GM19463 (cell line): ENCODE data around the gene KHDRBS1.
A peak's percentile ranks its signal among the peaks of the same experiment; 100 is the strongest.
"Not testable (repeated sequence)": the region's sequence is repeated elsewhere in the genome, so short reads cannot be mapped to it uniquely, and the experiment has no call there.

Experiments used
- ATAC-seq: cut with Tn5 transposase; IDR thresholded peaks from one replicate; pipeline ENCODE4 v1.9.1; 2021; ENCODE audit warnings: mild to moderate bottlenecking, moderate library complexity; ENCODE audit not compliant: unreplicated experiment

The KHDRBS1 gene

GRCh38 chr1:32012709-32013385 is 821 bp upstream of the KHDRBS1 start:
- ATAC-seq = no peak

GRCh38 chr1:32014199-32014947 is 705 bp downstream of the KHDRBS1 start:
- ATAC-seq = peak; percentile 19

- no peak for ATAC-seq
Observed at GRCh38 chr1:32014948-32015273, 1.2 kb downstream of the KHDRBS1 start.

GRCh38 chr1:32020339-32020738 is 6.7 kb downstream of the KHDRBS1 start:
- ATAC-seq = no peak

GRCh38 chr1:32021574-32022018 is 7.9 kb downstream of the KHDRBS1 start:
- ATAC-seq = not testable (repeated sequence)

- ATAC-seq = no peak
Observed at GRCh38 chr1:32023351-32023750, 9.7 kb downstream of the KHDRBS1 start.

- ATAC-seq = no peak
Observed at GRCh38 chr1:32025515-32025914, 11.8 kb downstream of the KHDRBS1 start.

- no peak for ATAC-seq
Observed at GRCh38 chr1:32028746-32029145, 15.1 kb downstream of the KHDRBS1 start.

GRCh38 chr1:32031578-32032274 is 18.1 kb downstream of the KHDRBS1 start:
- no peak for ATAC-seq

GRCh38 chr1:32032275-32032615 is 18.6 kb downstream of the KHDRBS1 start:
- no peak for ATAC-seq

GRCh38 chr1:32035119-32035518 is 21.5 kb downstream of the KHDRBS1 start:
- no peak for ATAC-seq

GRCh38 chr1:32040711-32041110 is 27.0 kb downstream of the KHDRBS1 start:
- no peak for ATAC-seq

GRCh38 chr1:32042330-32042729 is 28.7 kb downstream of the KHDRBS1 start:
- ATAC-seq = no peak

GRCh38 chr1:32044234-32044633 is 30.6 kb downstream of the KHDRBS1 start:
- ATAC-seq = no peak

GRCh38 chr1:32045772-32046171 is 32.1 kb downstream of the KHDRBS1 start:
- ATAC-seq = no peak

- ATAC-seq = no peak
Observed at GRCh38 chr1:32047701-32048100, 34.0 kb downstream of the KHDRBS1 start.

- no peak for ATAC-seq
Observed at GRCh38 chr1:32048440-32048839, 34.8 kb downstream of the KHDRBS1 start.

- no peak for ATAC-seq
Observed at GRCh38 chr1:32051706-32052105, 38.0 kb downstream of the KHDRBS1 start.

- ATAC-seq = no peak
Observed at GRCh38 chr1:32052887-32053286, 39.2 kb downstream of the KHDRBS1 start.

GRCh38 chr1:32055416-32055815 is 41.7 kb downstream of the KHDRBS1 start:
- no peak for ATAC-seq

GRCh38 chr1:32056598-32056997 is 42.9 kb downstream of the KHDRBS1 start:
- ATAC-seq = no peak

- ATAC-seq = no peak
Observed at GRCh38 chr1:32060914-32061313, 47.2 kb downstream of the KHDRBS1 start.
